GM15510 (cell line): ENCODE results near the gene TMEM184C.

Experiments
- POLR2A ChIP-seq: IDR thresholded peaks from 3 replicates; pipeline ENCODE4 v1.6.1; 2011; ENCODE audit warnings: borderline replicate concordance; ENCODE audit not compliant: insufficient read length; ENCODE audit errors: extremely low read depth

The TMEM184C gene

GRCh38 chr4:147683188-147683591 is 66.0 kb downstream of the TMEM184C start:
- no peak for TF ChIP-seq POLR2A

- peak; percentile 98 for TF ChIP-seq POLR2A
Observed at GRCh38 chr4:147683717-147684700, 66.8 kb downstream of the TMEM184C start, which contains the start of gene PRMT9. TSS of gene PRMT9 (minus strand) at chr4:147684163. CDS start at chr4:147683987, 176 bp downstream.

DNA sequence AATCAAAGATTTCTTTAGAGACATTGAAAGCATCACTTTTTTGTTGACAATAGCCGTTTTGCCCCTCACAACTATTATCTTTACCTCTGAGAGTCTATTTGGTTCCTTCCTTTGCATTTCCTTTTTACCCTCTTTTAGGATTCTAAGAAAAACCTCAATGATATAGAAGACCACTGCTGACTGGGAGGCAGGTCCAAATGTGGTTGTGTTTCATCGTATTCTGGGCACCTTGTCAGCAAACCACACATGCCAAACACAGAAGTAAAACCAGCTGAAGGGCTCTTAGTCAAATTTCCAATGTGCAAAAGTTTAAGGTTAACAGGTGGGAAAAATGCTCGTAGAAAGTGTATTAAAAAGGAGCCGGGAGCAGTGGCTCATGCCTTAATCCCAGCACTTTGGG is 71.9 kb downstream of the TMEM184C start:
- TF ChIP-seq POLR2A, result no peak

- TF ChIP-seq POLR2A, result no peak
Observed at GRCh38 chr4:147691820-147692219, 74.6 kb downstream of the TMEM184C start.

DNA sequence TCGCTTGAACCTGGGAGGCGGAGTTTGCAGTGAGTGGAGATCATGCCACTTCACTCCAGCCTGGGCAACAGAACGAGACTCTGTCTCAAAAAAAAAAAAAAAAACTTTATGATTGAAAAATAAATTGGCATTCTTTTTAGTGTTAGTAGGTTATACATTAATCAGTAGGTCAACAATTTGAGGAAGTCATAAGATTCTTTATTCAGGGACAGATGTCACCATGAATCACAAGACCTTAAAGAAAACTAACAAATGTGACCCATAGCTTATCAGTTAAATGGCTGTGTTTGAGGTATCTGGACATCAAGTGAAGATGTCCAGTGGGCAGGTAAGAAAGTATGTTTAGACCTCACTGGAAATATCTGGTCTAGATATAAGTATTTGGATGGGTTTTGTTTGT is 76.0 kb downstream of the TMEM184C start:
- no peak for TF ChIP-seq POLR2A

DNA sequence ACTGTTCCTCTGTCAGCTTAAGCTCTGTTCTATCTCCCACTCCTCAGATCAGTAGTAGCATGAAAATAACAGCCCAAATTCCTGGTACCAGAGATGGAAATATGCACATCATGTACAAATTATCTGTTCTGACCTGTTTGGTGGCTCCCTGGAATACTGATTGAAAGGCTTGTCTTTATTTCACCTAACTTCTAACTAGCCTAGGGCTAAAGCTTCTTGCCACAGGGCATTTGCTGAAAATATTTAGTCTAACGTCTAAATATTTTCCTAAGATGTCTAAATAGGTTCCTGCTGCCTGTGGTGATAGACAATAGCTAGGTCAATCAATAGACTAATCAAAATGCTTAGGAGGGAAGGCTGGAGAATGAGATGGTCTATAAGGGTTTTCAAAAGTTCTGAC is 79.7 kb downstream of the TMEM184C start:
- TF ChIP-seq POLR2A, result no peak

DNA sequence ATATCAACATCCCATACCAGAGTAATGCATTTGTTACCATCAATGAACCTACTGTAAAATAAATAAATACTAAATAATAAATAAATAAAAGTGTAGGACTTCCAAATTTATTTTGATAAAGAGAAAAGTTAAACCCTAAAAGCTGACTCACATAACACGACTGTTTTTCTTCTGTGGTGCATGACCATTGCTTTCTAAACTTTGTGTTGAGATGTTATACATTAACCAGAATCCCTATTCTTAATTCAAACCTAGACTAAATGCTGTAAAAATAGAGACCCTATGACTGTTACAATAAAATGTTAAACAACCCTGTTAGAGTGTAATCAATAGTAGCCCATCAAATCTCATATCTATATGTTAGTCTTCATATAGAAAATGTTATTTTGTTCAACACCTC is 87.6 kb downstream of the TMEM184C start:
- TF ChIP-seq POLR2A, result no peak

- TF ChIP-seq POLR2A, result no peak
Observed at GRCh38 chr4:147707892-147708672, 90.9 kb downstream of the TMEM184C start.

DNA sequence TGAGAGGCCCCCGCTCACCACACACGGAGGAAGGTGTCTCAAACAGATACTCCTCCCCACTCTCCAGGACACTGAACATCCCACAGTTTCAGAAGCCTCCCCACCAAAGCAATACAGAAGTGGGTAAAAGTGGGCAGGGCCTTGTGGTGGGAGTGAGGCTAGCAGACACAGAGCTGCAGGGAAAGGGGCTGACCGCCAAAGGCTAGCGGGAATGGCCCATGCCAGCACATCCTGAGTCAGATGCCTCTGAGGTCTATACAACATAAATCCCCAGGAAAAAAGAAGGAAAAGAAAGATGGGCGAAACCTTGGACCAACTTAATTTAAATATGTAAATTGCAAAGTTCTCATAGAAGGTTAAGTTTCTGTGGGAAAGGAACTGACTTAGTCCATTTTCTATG is 92.8 kb downstream of the TMEM184C start:
- TF ChIP-seq POLR2A, result no peak

- TF ChIP-seq POLR2A, result no peak
Observed at GRCh38 chr4:147714575-147715401, 97.6 kb downstream of the TMEM184C start.

GRCh38 chr4:147717878-147718277 is 100.7 kb downstream of the TMEM184C start:
- no peak for TF ChIP-seq POLR2A
